B cell (primary cell): ENCODE measurements around the gene HDDC2.

Experiments
- CTCF ChIP-seq: fragments of 200-600 bp; IDR thresholded peaks from one replicate; pipeline ENCODE4 v1.8.0; 2022; ENCODE audit warnings: antibody characterized with exemption, mild to moderate bottlenecking
- EZH2 ChIP-seq: IDR thresholded peaks from 2 replicates; pipeline ENCODE4 v1.6.1; 2012; ENCODE audit warnings: borderline replicate concordance, low read depth, mild to moderate bottlenecking, moderate library complexity, low read length; ENCODE audit not compliant: insufficient read depth, poor library complexity, severe bottlenecking

GRCh38 chr6:125299257-125299656 is 2.5 kb downstream of the HDDC2 start:
- TF ChIP-seq CTCF (no peak), EZH2 (no peak)
